Stimulated activated CD8-positive, alpha-beta memory T cell treated with anti-CD3 and anti-CD28 coated beads, Interleukin-15, amount 100 ng/mL, for 24 hours (primary cell): ENCODE data around the gene NRP2.

Experiments
- DNase-seq: peaks from one replicate; pipeline ENCODE4 v3.0.0-alpha.2; 2020; ENCODE audit warnings: low read depth

Gene NRP2

DNA sequence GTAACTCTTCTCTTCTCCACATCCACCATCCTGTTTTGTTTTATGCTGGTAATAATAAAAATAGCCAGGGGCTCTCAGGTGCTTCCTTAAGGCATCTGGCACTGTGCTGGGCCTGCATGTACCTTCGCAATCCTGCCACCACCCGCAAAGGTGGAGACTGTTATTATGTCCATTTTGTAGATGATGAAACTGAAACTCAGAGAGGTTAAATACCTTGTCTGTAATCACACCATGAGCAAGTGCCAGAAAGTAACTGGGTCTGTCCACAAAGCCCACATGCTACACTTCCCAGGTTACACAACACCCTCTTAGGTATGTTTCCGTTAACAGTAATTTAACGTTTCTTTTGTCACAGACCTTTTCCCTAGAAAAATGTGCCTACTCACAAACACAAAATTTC, 27.0 kb downstream of the NRP2 start:
- no peak for DNase-seq

GRCh38 chr2:205712508-205712907, 30.2 kb downstream of the NRP2 start:
- DNase-seq, result no peak

DNA sequence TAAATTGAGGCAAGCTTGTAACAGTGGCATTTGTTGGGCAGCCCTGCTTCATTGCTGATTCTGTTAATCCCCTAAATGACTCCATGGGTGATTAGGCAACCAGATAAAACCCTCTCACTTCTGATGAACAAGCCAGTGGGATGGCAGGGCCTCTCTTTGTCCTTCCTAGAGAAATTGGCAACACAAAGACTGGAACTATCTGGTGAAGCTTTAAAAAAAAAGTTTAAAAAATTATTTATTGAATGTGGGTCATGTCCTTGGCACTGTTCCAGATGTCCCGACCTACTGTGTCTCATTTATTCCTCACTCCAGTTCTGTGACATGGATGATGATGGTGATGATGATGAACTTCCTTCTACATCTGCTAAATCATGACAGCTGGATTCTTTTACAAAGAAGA, 30.8 kb downstream of the NRP2 start:
- DNase-seq, result no peak

DNA sequence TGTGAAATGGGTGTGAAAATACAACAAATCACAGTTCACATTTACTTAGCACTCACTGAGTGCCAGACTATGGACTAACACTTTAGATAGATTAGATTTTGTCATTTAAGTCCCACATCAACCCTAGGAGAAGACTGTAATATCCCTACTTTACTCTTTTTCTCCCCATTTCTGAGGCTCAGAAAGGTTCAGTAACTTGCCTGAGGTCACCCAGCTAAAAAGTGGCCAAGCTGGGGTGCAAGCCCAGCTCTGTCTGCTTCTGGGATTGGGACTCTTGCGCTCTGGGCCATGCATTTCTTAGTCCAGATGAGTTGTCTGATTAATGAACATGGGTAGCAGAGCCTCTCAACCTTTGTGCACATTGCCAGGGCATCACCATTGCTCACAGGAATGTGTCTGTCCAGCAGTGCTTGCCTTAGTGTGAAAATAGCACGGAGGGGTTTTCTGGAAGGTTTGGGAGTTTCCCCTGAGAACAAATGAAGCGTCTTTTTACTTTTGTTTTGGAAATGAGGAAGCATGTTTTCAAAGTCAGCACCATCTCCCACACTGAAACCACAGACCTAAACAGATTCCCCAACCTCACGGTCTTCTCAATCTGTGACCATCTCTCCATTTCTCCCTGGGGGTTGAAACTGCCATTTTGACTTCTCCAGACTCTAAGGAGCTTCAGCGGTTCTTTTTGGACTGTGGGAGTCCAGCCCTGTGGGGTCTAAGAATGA, 31.9 kb downstream of the NRP2 start:
- DNase-seq, result no peak

- DNase-seq, result no peak
These were observed 32.8 kb downstream of the NRP2 start for GRCh38 chr2:205714789-205715720.

GRCh38 chr2:205715831-205716525, 33.7 kb downstream of the NRP2 start:
- DNase-seq, result no peak

GRCh38 chr2:205717175-205717846, 35.0 kb downstream of the NRP2 start:
- no peak for DNase-seq

- no peak for DNase-seq
These were observed 35.7 kb downstream of the NRP2 start for GRCh38 chr2:205717999-205718398.

- no peak for DNase-seq
These were observed 37.5 kb downstream of the NRP2 start for GRCh38 chr2:205719847-205720246.

DNA sequence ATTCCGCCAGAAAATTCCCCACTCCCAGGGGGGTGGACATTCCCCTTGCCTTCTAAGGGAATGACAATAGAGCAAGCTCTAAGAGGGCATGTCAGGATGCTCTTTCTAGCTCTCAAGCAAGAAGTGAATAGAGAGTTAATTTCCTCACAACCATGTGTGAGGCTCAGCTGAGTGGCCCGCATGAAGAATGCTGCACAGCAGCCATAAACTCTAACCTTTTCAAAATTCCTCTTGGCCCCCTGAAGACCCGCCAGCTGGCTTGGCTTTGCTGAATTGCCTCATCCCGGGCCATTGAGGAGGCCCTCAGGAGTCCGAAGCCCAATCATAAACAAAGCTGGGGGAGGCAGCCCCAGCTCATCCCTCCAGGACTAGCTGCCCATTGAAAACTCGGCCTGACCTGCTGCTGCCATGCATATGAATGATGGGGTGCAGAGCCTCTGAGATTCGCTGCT, 38.2 kb downstream of the NRP2 start:
- DNase-seq, result no peak

GRCh38 chr2:205721057-205721449, 38.8 kb downstream of the NRP2 start:
- no peak for DNase-seq

DNA sequence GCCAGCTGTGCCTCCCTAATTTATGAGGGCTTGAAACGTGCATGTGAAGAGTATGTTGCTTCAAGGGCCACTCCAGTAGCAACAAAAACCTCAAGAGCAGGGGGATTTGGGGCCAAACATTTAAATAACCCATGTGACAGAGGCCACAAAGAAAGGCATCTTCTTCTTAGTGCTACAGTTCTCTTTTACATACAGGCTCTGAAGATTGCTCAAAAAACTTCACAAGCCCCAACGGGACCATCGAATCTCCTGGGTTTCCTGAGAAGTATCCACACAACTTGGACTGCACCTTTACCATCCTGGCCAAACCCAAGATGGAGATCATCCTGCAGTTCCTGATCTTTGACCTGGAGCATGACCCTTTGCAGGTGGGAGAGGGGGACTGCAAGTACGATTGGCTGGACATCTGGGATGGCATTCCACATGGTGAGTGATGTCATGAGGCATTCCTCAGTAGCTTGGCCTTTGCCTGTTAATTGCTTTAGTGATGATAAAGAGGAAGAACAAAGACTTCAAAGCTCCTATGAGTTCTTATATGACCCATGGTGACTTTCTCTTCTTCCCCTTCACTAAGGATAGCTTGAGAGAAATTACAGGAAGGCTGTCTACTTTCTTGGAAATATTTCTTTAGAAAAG, 40.1 kb downstream of the NRP2 start:
- DNase-seq, result no peak

DNA sequence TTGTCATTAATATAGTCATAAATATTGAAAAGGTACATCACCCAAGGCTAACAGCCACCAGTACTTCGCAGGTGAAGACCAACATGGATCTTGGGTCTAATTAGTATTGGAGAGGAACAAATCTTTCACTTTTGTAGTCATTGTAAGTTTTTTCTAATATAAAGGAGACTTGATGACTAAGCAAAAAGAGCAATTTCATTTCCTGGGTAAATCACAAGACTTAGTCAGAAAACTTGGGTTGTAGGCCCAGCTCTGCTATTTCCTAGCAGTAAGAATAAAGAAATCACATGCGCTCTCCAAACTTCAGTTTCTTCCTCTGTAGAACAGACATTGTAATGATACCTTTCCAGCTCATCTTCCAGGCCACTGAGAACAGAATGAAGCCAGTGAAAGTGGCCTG, 40.9 kb downstream of the NRP2 start:
- DNase-seq, result no peak

- no peak for DNase-seq
These were observed 42.8 kb downstream of the NRP2 start for GRCh38 chr2:205725059-205725458.

DNA sequence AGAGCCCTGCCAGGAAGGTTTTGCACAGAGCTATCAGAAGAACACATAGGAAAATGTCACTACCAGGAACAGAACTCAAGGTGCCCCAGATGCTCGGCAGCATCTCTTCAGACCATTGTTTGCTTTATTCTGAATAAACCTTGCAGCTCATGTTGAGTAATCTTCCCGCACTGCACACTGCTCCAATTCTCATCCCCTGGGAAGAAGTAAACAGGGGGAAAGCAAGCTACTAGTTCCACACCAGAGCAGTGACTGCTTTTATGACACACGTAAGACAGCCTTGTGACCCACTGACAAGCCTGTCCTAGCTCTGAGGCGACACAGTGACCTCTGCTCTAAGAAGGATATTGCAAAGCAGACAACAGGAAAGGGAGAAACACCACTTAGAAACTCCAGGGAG, 44.2 kb downstream of the NRP2 start:
- no peak for DNase-seq

GRCh38 chr2:205727174-205727573, 44.9 kb downstream of the NRP2 start:
- DNase-seq, result no peak

GRCh38 chr2:205728366-205728765, 46.1 kb downstream of the NRP2 start:
- DNase-seq, result no peak

GRCh38 chr2:205730191-205730590, 47.9 kb downstream of the NRP2 start:
- no peak for DNase-seq

DNA sequence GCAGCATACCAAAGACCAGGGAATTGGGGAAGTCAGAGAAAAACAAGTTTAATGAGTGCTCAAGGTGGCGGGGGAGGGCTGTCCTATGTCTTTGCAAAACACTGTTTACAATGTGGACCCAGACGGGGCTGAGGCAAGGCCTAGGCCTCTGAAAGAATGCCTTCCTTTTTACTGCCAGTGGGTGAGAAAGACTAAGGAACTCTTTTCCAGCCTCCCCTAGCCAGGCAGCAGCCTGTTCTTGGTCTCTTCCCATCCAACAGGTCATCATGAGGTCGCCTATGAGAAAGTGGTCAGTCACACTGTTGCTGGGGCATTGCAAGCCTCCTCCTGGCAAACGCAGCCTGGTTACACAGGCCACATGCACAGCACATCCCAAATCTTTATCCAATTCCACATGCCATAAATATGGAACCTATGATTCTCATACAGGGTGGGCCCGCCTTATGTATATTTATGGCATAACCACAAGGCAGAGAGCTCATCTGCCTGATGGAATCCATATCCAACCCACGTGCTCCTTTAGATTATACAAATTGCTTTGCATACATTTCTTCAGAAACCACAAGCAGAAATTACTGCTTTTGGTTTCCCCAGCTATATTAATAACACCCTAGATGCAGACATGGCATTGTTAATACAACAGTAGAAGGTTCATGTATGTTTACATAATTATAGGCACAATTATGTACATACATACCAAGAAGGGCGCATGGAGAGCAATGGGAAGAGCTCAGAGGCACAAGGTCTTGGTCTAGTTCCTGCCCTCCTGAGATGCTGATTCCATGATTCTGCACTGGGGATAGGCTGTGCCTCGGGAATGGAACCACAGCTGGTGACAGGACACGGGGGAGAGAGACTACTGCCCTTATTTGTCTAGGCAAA, 48.6 kb downstream of the NRP2 start:
- no peak for DNase-seq

DNA sequence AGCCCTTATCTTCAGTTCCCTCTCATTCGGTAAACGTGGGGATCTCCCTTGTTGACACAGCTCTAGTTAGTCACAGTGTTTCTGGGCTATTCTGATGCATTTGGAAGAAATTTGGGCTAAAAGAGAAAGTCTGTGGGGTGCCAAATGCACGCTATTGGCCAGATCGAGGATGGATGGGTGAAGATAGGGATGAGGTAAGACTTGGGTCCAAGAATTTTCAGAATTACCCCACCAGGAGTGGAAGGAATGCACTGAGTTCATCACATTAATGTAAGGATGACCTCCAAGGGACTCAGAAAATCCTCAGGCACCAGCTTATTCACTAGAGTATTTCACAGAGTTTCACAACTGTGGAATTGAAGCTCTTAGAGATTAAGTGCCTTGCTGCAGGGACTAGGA, 49.3 kb downstream of the NRP2 start:
- no peak for DNase-seq

DNA sequence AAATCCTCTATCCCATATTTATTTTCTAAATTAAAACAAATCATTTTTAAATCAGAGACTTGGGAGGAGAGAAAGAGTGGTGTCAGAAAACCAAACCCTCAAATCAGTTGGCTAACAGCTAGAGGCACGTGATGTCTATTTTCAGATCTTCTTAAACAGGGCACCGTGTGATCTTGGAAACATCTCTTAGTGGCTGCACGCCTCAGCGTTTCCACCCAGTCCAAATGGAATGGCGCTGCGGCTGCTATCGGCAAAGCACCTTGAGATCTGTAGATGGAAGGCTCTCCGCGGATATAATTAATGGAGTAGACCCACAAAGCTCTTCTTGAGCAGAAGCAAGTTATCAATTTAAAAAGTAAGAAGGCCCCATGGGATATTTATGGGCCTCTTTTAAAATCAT, 50.0 kb downstream of the NRP2 start:
- no peak for DNase-seq
